ENCODE data around the gene MALAT1.
A peak's percentile ranks its signal among the peaks of the same experiment; 100 is the strongest.

Gene MALAT1

GRCh38 chr11:65548395-65548794 is 49.5 kb downstream of the MALAT1 start:
- peaks cover 4% of the 10 kb centered on the region; the same call in 1 of the 2 replicates for H3K36me3 ChIP-seq (ENCODE audit: low read depth)
- no peaks in the 10 kb centered on the region for H3K4me1 ChIP-seq (ENCODE audit: insufficient read depth, poor library complexity, severe bottlenecking)
- no peak overlapping the region for H3K27ac ChIP-seq (ENCODE audit: poor library complexity, severe bottlenecking)
- ATAC-seq (ENCODE audit: low read depth) (no peak), DNase-seq (ENCODE audit: low spot score) (no peak)
- no peak overlapping the region for H3K4me3 ChIP-seq (ENCODE audit: severe bottlenecking)
- no peak for TF ChIP-seq CTCF (IDR thresholded peaks at IDR 0.05; ENCODE audit: poor library complexity, severe bottlenecking)
- H3K27me3 ChIP-seq (ENCODE audit: insufficient read depth, poor library complexity, severe bottlenecking): no peaks in the 10 kb centered on the region
- H3K9me3 ChIP-seq (ENCODE audit: severe bottlenecking): no peaks in the 10 kb centered on the region

- no peak overlapping the region for H3K4me3 ChIP-seq (ENCODE audit: severe bottlenecking)
- H3K4me1 ChIP-seq (ENCODE audit: insufficient read depth, poor library complexity, severe bottlenecking): no peaks in the 10 kb centered on the region
- H3K36me3 ChIP-seq (ENCODE audit: low read depth): peaks cover 4% of the 10 kb centered on the region; the same call in 1 of the 2 replicates
- no peak overlapping the region for H3K27ac ChIP-seq (ENCODE audit: poor library complexity, severe bottlenecking)
- no peak for ATAC-seq (ENCODE audit: low read depth)
- TF ChIP-seq CTCF (IDR thresholded peaks at IDR 0.05; ENCODE audit: poor library complexity, severe bottlenecking): no peak
- DNase-seq (ENCODE audit: low spot score): no peak
- H3K9me3 ChIP-seq (ENCODE audit: severe bottlenecking): no peaks in the 10 kb centered on the region
- H3K27me3 ChIP-seq (ENCODE audit: insufficient read depth, poor library complexity, severe bottlenecking): no peaks in the 10 kb centered on the region
Observed at GRCh38 chr11:65549096-65549495, 50.3 kb downstream of the MALAT1 start.

GRCh38 chr11:65551572-65552387 is 52.9 kb downstream of the MALAT1 start:
- Histone ChIP-seq H3K27ac (ENCODE audit: poor library complexity, severe bottlenecking) (no peak overlapping the region), H3K9me3 (ENCODE audit: severe bottlenecking) (no peaks in the 10 kb centered on the region), H3K4me1 (ENCODE audit: insufficient read depth, poor library complexity, severe bottlenecking) (peaks cover 17% of the 10 kb centered on the region), H3K4me3 (ENCODE audit: severe bottlenecking) (no peak overlapping the region), H3K36me3 (ENCODE audit: low read depth) (peaks cover 4% of the 10 kb centered on the region; the same call in 1 of the 2 replicates), H3K27me3 (ENCODE audit: insufficient read depth, poor library complexity, severe bottlenecking) (no peaks in the 10 kb centered on the region)
- DNase-seq (ENCODE audit: low spot score) (no peak), ATAC-seq (ENCODE audit: low read depth) (no peak)
- TF ChIP-seq CTCF (IDR thresholded peaks at IDR 0.05; ENCODE audit: poor library complexity, severe bottlenecking): peak; percentile 55

GRCh38 chr11:65552388-65552951 is 53.6 kb downstream of the MALAT1 start:
- no peaks in the 10 kb centered on the region for H3K27me3 ChIP-seq (ENCODE audit: insufficient read depth, poor library complexity, severe bottlenecking)
- H3K4me1 ChIP-seq (ENCODE audit: insufficient read depth, poor library complexity, severe bottlenecking): peaks cover 23% of the 10 kb centered on the region
- no peak overlapping the region for H3K27ac ChIP-seq (ENCODE audit: poor library complexity, severe bottlenecking)
- DNase-seq (ENCODE audit: low spot score) (no peak), ATAC-seq (ENCODE audit: low read depth) (no peak)
- H3K9me3 ChIP-seq (ENCODE audit: severe bottlenecking): no peaks in the 10 kb centered on the region
- H3K4me3 ChIP-seq (ENCODE audit: severe bottlenecking): no peak overlapping the region
- TF ChIP-seq CTCF (IDR thresholded peaks at IDR 0.05; ENCODE audit: poor library complexity, severe bottlenecking): peak; percentile 30
- peaks cover 4% of the 10 kb centered on the region; the same call in 1 of the 2 replicates for H3K36me3 ChIP-seq (ENCODE audit: low read depth)
